WTC11 (cell line): ENCODE measurements around the gene NOB1. TPM values are rescaled to one million over a fixed set of nuclear protein-coding genes. Genes with fewer than 3 reads are reported as not detected.
A peak's percentile ranks its signal among the peaks of the same experiment; 100 is the strongest.

ENCODE experiments used
- ATAC-seq: fragments of 200-7000 bp; cut with Tn5 transposase; 2 replicates; pipeline ENCODE4 v1.10.0; 2021; ENCODE audit warnings: mild to moderate bottlenecking, moderate library complexity
- CTCF ChIA-PET: fragments of 300-600 bp; sonication (Branson Sonifier 250); formaldehyde crosslinking; loops from one replicate; lab custom pipeline; 2021; ENCODE audit warnings: antibody characterized with exemption; lab: Charles Lee
- POLR2A ChIA-PET: fragments of 350-600 bp; sonication (Branson Sonifier 250); formaldehyde crosslinking; loops from one replicate; lab custom pipeline; 2021; ENCODE audit warnings: antibody characterized with exemption; lab: Charles Lee
- DNase-seq: peaks from one replicate; pipeline ENCODE4 v3.0.0; 2021; ENCODE audit warnings: low spot score
- H3K27ac Mint-ChIP-seq: 2 replicates; pipeline ENCODE4 v1.8.0; 2021; ENCODE audit warnings: mixed read lengths
- H3K27me3 Mint-ChIP-seq: 2 replicates; pipeline ENCODE4 v1.8.0; 2021; ENCODE audit warnings: low read depth, mild to moderate bottlenecking, moderate library complexity, mixed read lengths
- H3K36me3 Mint-ChIP-seq: 2 replicates; pipeline ENCODE4 v1.8.0; 2021; ENCODE audit warnings: mixed read lengths
- H3K4me1 Mint-ChIP-seq: 2 replicates; pipeline ENCODE4 v1.8.0; 2022; ENCODE audit warnings: mixed read lengths
- H3K4me3 Mint-ChIP-seq: 2 replicates; pipeline ENCODE4 v1.8.0; 2021; ENCODE audit warnings: mild to moderate bottlenecking, moderate library complexity, mixed read lengths
- H3K9me3 Mint-ChIP-seq: 2 replicates; pipeline ENCODE4 v1.8.0; 2021; ENCODE audit warnings: mixed read lengths
- AFF4 ChIP-seq: sonication (generic); formaldehyde crosslinking; IDR thresholded peaks from 2 replicates; pipeline ENCODE4 v1.8.1; 2023; ENCODE audit warnings: mild to moderate bottlenecking, missing genetic modification reagents, borderline replicate concordance
- AR ChIP-seq: fragments of 250-450 bp; sonication (Bioruptor Pico); IDR thresholded peaks from 2 replicates; pipeline ENCODE4 v1.9.0; 2021; ENCODE audit warnings: mild to moderate bottlenecking
- CREM ChIP-seq: sonication (generic); formaldehyde crosslinking; IDR thresholded peaks from 2 replicates; pipeline ENCODE4 v1.8.1; 2022; ENCODE audit warnings: mild to moderate bottlenecking, missing genetic modification reagents, moderate library complexity
- HMGA2 ChIP-seq: fragments of 250-450 bp; sonication (Bioruptor Pico); IDR thresholded peaks from 2 replicates; pipeline ENCODE4 v1.4.0; 2021; ENCODE audit warnings: mild to moderate bottlenecking, moderate library complexity
- NFE2L1 ChIP-seq: sonication (generic); formaldehyde crosslinking; IDR thresholded peaks from 2 replicates; pipeline ENCODE4 v1.8.1; 2023; ENCODE audit warnings: missing genetic modification reagents
- NFYB ChIP-seq: sonication (generic); formaldehyde crosslinking; conservative IDR thresholded peaks from 2 replicates; pipeline ENCODE4 v1.8.0; 2022; ENCODE audit warnings: low read depth, missing genetic modification reagents
- PRRX2 ChIP-seq: fragments of 250-450 bp; sonication (Bioruptor Pico); IDR thresholded peaks from 2 replicates; pipeline ENCODE4 v1.8.0; 2021; ENCODE audit warnings: mild to moderate bottlenecking
- RELA ChIP-seq: sonication (generic); formaldehyde crosslinking; IDR thresholded peaks from 2 replicates; pipeline ENCODE4 v1.8.1; 2022; ENCODE audit warnings: missing genetic modification reagents, mild to moderate bottlenecking, borderline replicate concordance
- TEAD1 ChIP-seq: sonication (generic); formaldehyde crosslinking; IDR thresholded peaks from 2 replicates; pipeline ENCODE4 v1.8.0; 2022; ENCODE audit warnings: mild to moderate bottlenecking, missing genetic modification reagents
- ZBTB21 ChIP-seq: sonication (generic); formaldehyde crosslinking; IDR thresholded peaks from 2 replicates; pipeline ENCODE4 v1.8.1; 2023; ENCODE audit warnings: mild to moderate bottlenecking, missing genetic modification reagents, borderline replicate concordance
- ZNF219 ChIP-seq: sonication (generic); formaldehyde crosslinking; IDR thresholded peaks from 2 replicates; pipeline ENCODE4 v1.8.0; 2023; ENCODE audit warnings: missing genetic modification reagents, mild to moderate bottlenecking, borderline replicate concordance
- ZNF232 ChIP-seq: sonication (generic); formaldehyde crosslinking; IDR thresholded peaks from 2 replicates; pipeline ENCODE4 v1.8.0; 2022; ENCODE audit warnings: mild to moderate bottlenecking, missing genetic modification reagents
- ZNF281 ChIP-seq: sonication (generic); formaldehyde crosslinking; IDR thresholded peaks from 2 replicates; pipeline ENCODE4 v1.8.0; 2023; ENCODE audit warnings: mild to moderate bottlenecking, missing genetic modification reagents
- total RNA-seq: library from RNA; stranded (reverse); gene quantifications from 3 replicates; pipeline ENCODE4 v1.2.3, GENCODE V29; 2021
- TF ChIP-seq, protein P1 (sequence below): sonication (generic); formaldehyde crosslinking; IDR thresholded peaks from 2 replicates; pipeline ENCODE4 v1.8.1; 2023; ENCODE audit warnings: mild to moderate bottlenecking, missing genetic modification reagents, moderate library complexity
- TF ChIP-seq, protein P2 (sequence below): sonication (generic); formaldehyde crosslinking; IDR thresholded peaks from 2 replicates; pipeline ENCODE4 v1.8.1; 2023; ENCODE audit warnings: mild to moderate bottlenecking, missing genetic modification reagents
- TF ChIP-seq, protein P3 (sequence below): sonication (generic); formaldehyde crosslinking; IDR thresholded peaks from 2 replicates; pipeline ENCODE4 v1.8.1; 2023; ENCODE audit warnings: mild to moderate bottlenecking, missing genetic modification reagents
- TF ChIP-seq, protein P4 (sequence below): sonication (generic); formaldehyde crosslinking; IDR thresholded peaks from 2 replicates; pipeline ENCODE4 v1.8.0; 2022; ENCODE audit warnings: mild to moderate bottlenecking, missing genetic modification reagents

NOB1 gene
- total RNA-seq, 1 experiment from 2014 or later = 88.0 TPM

DNA sequence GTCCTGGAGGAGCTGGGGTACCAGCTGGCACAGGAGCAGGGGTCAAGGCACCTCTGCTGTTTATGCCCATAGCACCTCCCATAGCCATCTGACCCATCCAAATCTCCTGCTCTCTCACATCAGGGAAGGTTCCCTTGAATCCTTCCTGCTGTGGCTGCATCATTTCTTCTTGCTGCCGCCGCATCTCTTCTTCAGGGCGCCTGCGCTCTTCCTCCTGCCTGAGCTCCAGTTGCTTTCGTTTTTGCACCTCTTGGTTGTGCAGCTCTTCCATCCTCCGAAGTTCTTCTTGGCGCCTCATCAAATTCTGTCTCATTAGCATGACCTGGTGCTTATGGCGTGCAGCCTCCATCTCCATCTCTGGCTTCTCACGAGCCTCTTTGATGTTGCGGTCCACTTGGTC, 2.0 kb upstream of the NOB1 start:
- Mint-ChIP-seq H3K4me1 (peaks cover 11% of the 10 kb centered on the region), H3K4me3 (no peak overlapping the region), H3K36me3 (peaks cover 17% of the 10 kb centered on the region), H3K27me3 (peaks cover 38% of the 10 kb centered on the region), H3K27ac (no peak overlapping the region), H3K9me3 (no peaks in the 10 kb centered on the region)
- DNase-seq = no peak
- ChIA-PET CTCF (no interaction called here), POLR2A (interaction anchor here (0.6 kb wide), 1 partner anchor 51 kb away, joined by 5 read pairs; no protein-coding TSS in a partner anchor)
- no peak for ATAC-seq
- TF ChIP-seq ZBTB21 (CRISPR knock-in tag) (no peak), NFE2L1 (CRISPR knock-in tag) (no peak), ZNF281 (CRISPR knock-in tag) (no peak), AFF4 (CRISPR knock-in tag) (no peak)
- TF ChIP-seq, protein P1, sequence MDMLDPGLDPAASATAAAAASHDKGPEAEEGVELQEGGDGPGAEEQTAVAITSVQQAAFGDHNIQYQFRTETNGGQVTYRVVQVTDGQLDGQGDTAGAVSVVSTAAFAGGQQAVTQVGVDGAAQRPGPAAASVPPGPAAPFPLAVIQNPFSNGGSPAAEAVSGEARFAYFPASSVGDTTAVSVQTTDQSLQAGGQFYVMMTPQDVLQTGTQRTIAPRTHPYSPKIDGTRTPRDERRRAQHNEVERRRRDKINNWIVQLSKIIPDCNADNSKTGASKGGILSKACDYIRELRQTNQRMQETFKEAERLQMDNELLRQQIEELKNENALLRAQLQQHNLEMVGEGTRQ (CRISPR knock-in tag) = no peak

DNA sequence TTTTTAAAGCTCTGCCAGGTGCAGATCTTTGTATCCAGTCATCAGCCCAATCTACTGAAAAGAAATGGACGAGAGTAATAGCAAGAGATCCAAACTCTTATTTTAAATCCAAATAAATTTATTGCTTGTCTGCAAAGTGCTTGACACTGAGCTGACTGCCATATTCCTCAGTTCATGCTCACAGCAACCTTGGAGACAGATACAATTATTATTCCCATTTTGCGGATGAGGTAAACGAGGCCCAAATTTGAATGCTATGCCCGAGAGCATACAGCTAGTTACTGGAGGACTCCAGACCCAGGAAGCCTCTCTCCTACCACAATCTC, 620 bp downstream of the NOB1 start:
- ATAC-seq = no peak
- Mint-ChIP-seq H3K4me1 (peaks cover 11% of the 10 kb centered on the region), H3K4me3 (peak overlapping the region; percentile 100), H3K27me3 (peaks cover 29% of the 10 kb centered on the region), H3K27ac (peak overlapping the region; percentile 84; the same call in 1 of the 2 replicates), H3K9me3 (no peaks in the 10 kb centered on the region), H3K36me3 (peaks cover 35% of the 10 kb centered on the region)
- CTCF ChIA-PET = interaction anchor here (0.5 to 2.7 kb wide), 35 partner anchors 9 to 359 kb away, joined by 3 to 36 read pairs (median 5); partner anchors contain the start of gene NQO1
- POLR2A ChIA-PET = interaction anchor here (0.5 to 1.4 kb wide), 5 partner anchors 9 to 522 kb away, joined by 3 to 7 read pairs (median 5); no protein-coding TSS in a partner anchor
- TF ChIP-seq, protein P2, sequence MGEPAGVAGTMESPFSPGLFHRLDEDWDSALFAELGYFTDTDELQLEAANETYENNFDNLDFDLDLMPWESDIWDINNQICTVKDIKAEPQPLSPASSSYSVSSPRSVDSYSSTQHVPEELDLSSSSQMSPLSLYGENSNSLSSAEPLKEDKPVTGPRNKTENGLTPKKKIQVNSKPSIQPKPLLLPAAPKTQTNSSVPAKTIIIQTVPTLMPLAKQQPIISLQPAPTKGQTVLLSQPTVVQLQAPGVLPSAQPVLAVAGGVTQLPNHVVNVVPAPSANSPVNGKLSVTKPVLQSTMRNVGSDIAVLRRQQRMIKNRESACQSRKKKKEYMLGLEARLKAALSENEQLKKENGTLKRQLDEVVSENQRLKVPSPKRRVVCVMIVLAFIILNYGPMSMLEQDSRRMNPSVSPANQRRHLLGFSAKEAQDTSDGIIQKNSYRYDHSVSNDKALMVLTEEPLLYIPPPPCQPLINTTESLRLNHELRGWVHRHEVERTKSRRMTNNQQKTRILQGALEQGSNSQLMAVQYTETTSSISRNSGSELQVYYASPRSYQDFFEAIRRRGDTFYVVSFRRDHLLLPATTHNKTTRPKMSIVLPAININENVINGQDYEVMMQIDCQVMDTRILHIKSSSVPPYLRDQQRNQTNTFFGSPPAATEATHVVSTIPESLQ (CRISPR knock-in tag) = no peak
- TF ChIP-seq, protein P3, sequence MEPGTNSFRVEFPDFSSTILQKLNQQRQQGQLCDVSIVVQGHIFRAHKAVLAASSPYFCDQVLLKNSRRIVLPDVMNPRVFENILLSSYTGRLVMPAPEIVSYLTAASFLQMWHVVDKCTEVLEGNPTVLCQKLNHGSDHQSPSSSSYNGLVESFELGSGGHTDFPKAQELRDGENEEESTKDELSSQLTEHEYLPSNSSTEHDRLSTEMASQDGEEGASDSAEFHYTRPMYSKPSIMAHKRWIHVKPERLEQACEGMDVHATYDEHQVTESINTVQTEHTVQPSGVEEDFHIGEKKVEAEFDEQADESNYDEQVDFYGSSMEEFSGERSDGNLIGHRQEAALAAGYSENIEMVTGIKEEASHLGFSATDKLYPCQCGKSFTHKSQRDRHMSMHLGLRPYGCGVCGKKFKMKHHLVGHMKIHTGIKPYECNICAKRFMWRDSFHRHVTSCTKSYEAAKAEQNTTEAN = no peak
- DNase-seq = no peak

DNA sequence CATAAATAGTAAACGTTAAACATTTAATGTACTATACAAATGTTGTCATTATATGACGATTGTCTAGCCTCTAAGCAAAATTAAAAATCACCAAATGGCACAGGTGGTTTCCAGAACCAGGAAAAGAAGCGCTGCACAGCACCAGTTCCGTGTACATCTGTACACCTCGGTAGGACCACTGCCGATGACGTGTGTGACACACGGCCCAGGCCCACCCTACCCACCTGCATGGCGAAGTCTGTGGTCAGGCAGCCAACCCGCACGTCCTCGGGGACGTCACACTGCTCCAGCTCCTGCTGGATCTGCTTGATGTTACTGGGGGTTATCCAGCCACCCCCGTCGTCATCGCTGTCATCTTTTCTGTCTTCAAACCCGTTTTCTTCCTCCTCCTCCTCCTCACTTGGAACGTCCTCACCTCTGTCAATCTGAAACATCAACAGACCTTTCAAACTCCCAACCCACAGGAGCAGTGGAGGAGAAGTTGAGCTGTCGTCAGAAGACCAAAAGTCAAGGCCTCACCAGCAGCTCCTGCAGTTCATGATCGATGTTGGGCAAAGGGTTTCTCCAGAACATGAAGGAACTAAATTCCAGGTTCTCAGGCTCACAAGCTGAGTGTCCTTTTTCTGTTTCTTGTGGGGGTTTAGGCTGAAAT, 5.9 kb downstream of the NOB1 start:
- CTCF ChIA-PET = no interaction called here
- H3K4me3 Mint-ChIP-seq = no peak overlapping the region
- no peaks in the 10 kb centered on the region for H3K27me3 Mint-ChIP-seq
- ATAC-seq = no peak
- peaks cover 76% of the 10 kb centered on the region for H3K36me3 Mint-ChIP-seq
- no peak overlapping the region for H3K27ac Mint-ChIP-seq
- H3K9me3 Mint-ChIP-seq = no peaks in the 10 kb centered on the region
- peaks cover 5% of the 10 kb centered on the region for H3K4me1 Mint-ChIP-seq
- POLR2A ChIA-PET = no interaction called here
- DNase-seq = no peak
- TF ChIP-seq NFYB (CRISPR knock-in tag) = no peak
- TF ChIP-seq ZNF232 = no peak
- no peak for TF ChIP-seq HMGA2
- TF ChIP-seq, protein P4, sequence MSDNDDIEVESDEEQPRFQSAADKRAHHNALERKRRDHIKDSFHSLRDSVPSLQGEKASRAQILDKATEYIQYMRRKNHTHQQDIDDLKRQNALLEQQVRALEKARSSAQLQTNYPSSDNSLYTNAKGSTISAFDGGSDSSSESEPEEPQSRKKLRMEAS = no peak
- TF ChIP-seq PRRX2 (CRISPR knock-in tag) = no peak
- TF ChIP-seq TEAD1 (CRISPR knock-in tag) = no peak
- no peak for TF ChIP-seq ZNF219 (CRISPR knock-in tag)
- no peak for TF ChIP-seq CREM (CRISPR knock-in tag)
- no peak for TF ChIP-seq AR
- TF ChIP-seq RELA (CRISPR knock-in tag) = no peak
